GM19467 (cell line): ENCODE measurements around the gene ZNF431.
"Not testable (repeated sequence)": the region's sequence is repeated elsewhere in the genome, so short reads cannot be mapped to it uniquely, and the experiment has no call there.

Source experiments
- ATAC-seq: cut with Tn5 transposase; IDR thresholded peaks from one replicate; pipeline ENCODE4 v1.9.1; 2021; ENCODE audit warnings: mild to moderate bottlenecking, moderate library complexity; ENCODE audit not compliant: unreplicated experiment

The ZNF431 gene

GRCh38 chr19:21143854-21144253 is 2.0 kb downstream of the ZNF431 start:
- ATAC-seq, result no peak

DNA sequence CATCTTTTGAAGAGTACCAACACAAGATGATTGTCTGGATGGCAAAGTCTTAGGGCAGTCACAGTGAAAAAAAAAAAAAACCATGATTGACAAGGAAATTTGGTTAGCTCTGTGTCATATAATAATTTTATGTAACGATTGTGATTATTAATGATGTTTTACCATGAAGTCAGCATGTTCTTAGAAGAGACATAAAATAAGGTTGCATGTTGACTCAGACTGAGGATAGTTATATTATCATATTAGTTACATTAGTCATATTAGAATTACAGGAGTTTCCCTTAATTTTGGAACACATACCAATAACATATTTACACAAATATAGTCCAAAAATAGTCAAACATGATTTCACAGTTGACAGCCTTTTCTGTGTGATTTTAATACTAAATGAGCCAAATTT is 5.7 kb downstream of the ZNF431 start:
- no peak for ATAC-seq

GRCh38 chr19:21148681-21149080 is 6.8 kb downstream of the ZNF431 start:
- ATAC-seq, result no peak

GRCh38 chr19:21149877-21150276 is 8.0 kb downstream of the ZNF431 start:
- no peak for ATAC-seq

GRCh38 chr19:21151460-21151859 is 9.6 kb downstream of the ZNF431 start:
- ATAC-seq, result no peak

DNA sequence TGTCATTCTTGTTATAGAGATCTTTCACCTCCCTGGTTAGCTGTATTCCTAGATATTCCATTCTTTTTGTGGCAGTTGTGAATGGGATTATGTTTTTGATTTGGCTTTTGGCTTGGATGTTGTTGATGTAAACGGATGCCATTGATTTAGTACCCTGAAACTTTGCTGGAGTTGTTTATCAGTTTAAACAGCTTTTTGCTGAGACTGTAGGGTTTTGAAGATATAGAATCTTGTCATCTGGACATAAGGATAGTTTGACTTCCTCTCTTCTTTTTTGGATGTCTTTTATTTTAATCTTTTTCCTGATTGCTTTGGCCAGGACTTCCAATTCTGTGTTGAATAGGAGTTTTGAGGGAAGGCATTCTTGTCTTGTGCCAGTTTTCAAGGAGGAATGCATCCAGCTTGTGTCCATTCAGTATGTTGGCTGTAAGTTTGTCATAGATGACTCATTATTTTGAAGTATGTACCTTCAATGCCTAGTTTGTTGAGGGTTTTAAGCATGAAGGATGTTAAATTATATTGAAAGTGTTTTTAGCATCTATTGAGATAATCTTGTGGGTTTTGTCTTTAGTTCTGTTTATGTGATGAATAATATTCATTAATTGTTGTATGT is 16.8 kb downstream of the ZNF431 start:
- no peak for ATAC-seq

DNA sequence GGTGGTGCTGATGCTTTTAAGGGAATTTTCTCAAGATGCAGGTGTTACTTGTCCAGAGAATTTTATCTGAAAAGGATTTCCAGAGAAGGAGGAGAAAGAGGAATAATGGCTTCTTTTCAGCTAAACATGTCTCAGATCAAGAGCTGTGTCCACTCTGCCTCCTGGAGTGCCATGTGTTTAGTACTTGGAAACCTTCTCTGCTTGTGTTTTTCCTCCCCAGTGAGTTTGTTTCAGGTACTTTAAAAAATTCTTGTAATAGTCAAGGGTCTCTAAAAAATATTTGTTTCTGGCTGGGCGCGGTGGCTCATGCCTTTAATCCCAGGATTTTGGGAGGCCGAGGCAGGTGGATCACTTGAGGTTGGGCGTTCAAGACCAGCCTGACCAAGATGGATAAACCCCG is 22.7 kb downstream of the ZNF431 start:
- ATAC-seq, result no peak

GRCh38 chr19:21166436-21166835 is 24.6 kb downstream of the ZNF431 start:
- ATAC-seq, result no peak

DNA sequence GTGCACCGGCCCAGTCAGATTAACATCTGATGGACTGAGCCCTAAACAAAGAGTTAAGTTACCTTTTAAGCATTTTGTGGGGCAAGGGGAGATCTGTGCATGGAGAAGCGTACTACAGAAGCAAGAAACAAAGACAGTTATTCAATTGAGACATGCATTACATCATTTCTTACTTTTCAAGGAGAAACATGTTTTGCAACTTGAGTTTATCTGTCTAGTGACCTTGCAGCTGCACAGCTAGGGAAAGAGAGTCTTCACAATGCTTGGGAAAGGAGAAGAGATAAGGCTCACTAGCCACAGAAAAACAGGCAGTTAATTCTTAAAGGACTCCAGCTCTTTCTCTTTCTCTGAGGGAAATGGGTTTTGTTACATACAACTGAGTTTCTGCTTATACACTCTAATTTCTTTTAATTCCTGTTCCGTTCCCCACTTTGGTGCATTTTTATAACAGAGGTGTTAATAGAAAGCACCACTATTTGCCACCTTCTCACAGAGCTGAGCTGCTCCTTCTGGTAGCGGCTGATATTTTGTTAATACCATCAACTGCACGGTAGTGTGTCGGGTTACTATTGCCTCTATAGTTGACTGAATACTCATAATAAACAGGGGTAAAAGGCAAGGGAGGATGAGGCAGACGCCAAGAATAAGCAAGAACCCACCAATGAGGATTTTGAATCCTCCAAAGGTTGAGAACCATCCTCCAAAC is 55.9 kb downstream of the ZNF431 start:
- ATAC-seq, result no peak

- ATAC-seq, result no peak
Measured at GRCh38 chr19:21202865-21203494, 61.1 kb downstream of the ZNF431 start.

DNA sequence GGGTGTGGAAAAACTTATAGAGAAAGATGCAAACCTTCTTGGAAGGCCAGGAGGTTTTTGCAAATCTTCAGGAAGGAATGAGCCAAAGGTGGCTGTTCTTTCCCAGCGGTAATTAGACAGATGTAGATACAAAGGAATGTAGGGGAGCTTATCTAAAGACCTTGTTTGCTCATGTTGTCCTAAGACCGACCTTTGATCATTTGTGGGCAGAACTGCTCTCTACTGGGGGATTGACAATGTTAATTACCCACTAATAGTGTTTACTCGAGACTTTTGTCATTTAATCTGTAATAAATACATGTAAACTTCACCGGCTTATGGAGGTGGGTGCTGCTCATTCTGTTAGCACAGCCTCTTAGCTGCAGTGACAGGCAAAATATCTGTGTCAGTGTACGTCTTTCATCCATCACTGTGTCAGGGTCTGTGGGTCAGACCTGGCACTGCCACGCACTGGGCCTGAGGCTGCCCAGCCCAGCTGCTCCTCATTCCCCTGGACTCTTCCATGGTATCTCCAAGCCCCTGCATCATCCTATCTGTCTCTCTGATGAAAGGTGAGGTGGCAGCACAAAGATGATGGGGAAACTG is 68.3 kb downstream of the ZNF431 start:
- ATAC-seq, result no peak

- no peak for ATAC-seq
Measured at GRCh38 chr19:21221693-21222092, 79.9 kb downstream of the ZNF431 start.

DNA sequence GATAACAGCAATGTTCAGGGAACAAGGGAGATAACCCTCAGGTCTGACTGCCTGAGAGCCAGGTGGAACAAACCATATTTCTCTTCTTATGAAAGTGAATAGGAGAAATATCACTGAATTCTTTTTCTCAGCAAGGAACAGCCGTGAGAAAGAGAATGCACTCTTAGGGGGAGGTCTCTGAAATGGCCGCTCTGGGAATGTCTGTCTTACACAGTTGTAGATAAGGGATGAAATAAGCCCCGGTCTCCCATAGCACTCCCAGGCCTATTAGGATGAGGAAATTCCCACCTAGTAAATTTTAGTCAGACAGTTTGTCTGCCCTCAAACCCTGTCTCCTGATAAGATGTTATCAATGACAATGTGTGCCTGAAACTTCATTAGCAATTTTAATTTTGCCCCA is 88.1 kb downstream of the ZNF431 start:
- ATAC-seq, result not testable (repeated sequence)

GRCh38 chr19:21233691-21234090 is 91.9 kb downstream of the ZNF431 start:
- ATAC-seq, result no peak

GRCh38 chr19:21236751-21237150 is 94.9 kb downstream of the ZNF431 start:
- ATAC-seq, result not testable (repeated sequence)

GRCh38 chr19:21238670-21239069 is 96.8 kb downstream of the ZNF431 start:
- ATAC-seq, result no peak
